ENCODE results near the gene CHAF1B.

DNA sequence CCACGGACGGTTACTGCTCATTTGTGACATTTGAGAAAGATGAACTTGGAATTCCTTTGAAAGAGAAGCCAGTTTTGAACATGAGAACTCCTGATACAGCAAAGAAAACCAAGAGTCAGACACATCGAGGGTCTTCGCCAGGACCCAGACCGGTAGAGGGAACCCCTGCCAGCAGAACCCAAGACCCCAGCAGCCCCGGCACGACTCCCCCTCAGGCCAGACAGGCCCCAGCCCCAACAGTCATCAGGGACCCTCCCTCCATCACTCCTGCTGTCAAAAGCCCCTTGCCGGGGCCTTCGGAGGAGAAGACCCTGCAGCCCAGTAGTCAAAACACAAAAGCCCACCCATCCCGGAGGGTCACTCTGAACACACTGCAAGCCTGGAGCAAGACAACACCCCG is 27.7 kb downstream of the CHAF1B start:
- TF ChIP-seq POLR2A (IDR thresholded peaks at IDR 0.05), result no peak
- TF ChIP-seq, protein P1, sequence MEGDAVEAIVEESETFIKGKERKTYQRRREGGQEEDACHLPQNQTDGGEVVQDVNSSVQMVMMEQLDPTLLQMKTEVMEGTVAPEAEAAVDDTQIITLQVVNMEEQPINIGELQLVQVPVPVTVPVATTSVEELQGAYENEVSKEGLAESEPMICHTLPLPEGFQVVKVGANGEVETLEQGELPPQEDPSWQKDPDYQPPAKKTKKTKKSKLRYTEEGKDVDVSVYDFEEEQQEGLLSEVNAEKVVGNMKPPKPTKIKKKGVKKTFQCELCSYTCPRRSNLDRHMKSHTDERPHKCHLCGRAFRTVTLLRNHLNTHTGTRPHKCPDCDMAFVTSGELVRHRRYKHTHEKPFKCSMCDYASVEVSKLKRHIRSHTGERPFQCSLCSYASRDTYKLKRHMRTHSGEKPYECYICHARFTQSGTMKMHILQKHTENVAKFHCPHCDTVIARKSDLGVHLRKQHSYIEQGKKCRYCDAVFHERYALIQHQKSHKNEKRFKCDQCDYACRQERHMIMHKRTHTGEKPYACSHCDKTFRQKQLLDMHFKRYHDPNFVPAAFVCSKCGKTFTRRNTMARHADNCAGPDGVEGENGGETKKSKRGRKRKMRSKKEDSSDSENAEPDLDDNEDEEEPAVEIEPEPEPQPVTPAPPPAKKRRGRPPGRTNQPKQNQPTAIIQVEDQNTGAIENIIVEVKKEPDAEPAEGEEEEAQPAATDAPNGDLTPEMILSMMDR (IDR thresholded peaks at IDR 0.05), result no peak
- TF ChIP-seq EP300 (IDR thresholded peaks at IDR 0.05), result no peak

All from suprapubic skin (tissue), 3 donors.